GM19099 (cell line): Measurements from ENCODE around the gene GBP3.

Experiments
- POLR2A ChIP-seq: IDR thresholded peaks from 3 replicates; pipeline ENCODE4 v1.6.1; 2011; ENCODE audit warnings: low read depth; ENCODE audit not compliant: insufficient read length; ENCODE audit errors: extremely low read depth

The GBP3 gene

DNA sequence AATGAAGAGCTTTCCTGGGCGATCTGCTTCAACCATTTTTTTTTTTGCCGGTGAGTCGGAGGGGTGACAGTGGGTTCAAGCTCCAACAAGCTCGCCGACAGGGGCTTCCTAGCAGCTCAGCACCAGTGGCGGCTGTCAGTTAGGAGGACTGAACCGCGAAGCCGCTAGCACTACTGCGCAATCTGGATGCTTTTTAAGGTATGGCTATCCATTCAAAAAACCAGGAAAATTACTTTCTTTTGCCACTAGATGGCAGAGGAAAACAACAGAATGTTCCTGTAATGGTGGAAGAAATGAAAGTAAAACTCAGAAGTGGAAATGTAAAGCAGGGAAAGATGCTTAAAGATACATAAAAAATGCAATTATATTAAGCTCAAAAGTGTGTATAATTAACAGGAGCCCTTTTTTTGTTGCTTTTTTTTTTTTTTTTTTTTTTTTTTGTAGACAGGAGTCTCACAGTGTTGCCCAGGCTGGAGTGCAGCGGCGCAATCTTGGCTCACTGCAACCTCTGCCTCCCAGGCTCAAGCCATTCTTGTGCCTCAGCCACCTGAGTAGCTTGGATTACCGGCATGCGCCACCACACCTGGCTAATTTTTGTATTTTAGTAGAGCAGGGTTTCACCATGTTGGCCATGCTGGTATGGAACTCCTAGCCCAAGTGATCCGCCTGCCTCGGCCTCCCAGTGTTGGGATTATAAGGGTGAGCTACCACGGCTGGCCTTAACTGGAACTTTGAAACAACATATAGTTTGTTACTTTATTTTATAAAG is 38.7 kb downstream of the GBP3 start:
- TF ChIP-seq POLR2A, result no peak

DNA sequence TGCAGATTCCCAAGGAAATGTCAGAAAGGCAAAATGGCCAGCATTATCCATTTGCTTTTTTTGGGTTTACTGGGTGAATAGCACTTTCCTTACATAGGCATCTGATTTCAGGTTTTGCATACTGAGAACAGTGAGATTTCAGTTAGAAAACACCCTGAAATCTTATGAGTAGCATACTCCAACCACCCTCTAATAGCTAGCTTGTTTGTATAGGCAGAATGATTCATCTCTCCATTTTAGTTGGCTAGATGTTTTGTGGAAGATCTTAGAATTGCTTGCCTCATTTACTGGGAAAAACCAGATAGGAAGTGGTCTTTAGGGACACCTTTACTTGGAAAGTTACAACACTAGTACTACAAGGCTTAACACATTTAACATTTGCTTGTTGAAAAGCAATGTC is 40.6 kb downstream of the GBP3 start:
- no peak for TF ChIP-seq POLR2A

DNA sequence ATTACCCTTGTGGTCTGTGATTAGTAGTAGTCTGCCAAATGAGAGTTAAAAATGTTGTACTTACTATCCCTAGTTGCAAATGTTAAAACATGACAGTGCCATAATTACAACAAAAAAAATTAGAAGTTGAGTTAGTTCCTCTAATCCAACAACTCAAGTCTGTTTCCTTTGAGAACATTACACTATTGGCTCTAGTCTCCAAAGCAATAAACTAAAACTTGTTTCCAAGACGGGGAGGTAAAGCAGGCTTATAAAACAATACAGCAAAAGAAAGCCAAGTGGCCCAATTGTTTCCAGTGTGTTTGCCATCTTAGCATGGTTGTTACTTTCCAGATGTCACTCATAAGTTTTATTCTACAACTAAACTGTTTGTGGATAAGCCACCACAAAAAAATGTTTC is 41.8 kb downstream of the GBP3 start:
- no peak for TF ChIP-seq POLR2A

DNA sequence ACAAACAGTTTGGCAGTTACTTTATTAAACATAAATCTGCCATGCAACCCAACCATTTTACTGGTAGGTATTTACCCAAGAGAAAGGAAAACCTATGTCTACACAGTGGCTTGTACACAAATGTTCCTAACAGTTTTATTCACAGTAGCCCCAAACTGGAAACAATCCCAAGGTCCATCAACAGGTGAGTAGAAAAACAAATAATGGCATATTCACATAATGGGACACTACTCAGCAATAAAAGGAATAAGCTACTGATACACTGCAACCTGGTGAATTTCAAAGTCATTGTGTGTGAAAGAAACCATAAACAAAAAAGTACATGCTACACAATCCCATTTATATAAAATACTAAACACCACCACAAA is 42.9 kb downstream of the GBP3 start:
- no peak for TF ChIP-seq POLR2A

DNA sequence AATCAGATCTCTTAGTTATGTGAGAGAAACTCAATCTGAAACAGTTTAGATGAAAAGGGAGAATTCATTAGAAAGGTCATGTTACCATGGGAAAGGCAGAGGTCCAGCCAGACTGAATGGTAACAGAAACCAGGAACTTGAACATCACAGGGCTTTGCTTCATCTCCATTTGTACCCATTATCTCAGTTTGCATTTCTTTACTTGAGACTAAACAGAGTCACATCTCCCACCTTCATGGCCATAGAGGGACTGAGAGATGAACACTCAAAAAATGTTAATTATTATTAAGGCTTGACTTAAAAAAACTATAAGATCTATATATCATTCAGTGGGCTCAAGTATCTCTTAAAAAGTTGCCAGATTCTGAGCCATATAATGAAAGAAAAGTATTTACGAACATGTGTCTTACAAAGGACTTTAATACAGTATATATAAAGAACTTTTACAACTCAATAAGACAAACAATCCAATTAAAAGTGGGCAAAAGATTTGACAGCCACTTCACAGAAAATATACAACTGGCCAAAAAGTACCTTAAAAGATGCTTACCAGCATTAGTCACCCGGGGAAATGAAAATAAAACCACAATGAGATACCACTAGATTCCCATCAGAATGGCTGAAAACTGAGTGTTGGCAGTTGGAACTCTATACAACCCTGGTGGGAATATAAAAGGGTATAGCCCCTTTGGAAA is 43.5 kb downstream of the GBP3 start:
- no peak for TF ChIP-seq POLR2A

DNA sequence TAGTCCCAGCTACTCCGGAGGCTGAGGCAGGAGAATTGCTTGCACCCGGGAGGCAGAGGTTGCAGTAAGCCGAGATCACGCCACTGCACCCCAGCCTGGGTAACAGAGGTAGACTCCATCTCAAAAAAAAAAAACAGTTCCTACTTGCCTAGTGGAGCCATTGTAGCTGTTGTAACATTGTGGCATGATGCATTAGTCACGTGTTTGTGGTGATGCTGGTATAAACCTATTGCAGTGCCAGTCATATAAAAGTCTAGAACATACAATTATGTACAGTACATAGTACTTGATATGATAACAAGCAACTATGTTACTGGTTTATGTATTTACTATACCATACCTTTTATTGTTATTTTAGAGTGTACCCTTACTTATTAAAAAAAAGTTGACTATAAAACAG is 46.4 kb downstream of the GBP3 start:
- TF ChIP-seq POLR2A, result no peak

DNA sequence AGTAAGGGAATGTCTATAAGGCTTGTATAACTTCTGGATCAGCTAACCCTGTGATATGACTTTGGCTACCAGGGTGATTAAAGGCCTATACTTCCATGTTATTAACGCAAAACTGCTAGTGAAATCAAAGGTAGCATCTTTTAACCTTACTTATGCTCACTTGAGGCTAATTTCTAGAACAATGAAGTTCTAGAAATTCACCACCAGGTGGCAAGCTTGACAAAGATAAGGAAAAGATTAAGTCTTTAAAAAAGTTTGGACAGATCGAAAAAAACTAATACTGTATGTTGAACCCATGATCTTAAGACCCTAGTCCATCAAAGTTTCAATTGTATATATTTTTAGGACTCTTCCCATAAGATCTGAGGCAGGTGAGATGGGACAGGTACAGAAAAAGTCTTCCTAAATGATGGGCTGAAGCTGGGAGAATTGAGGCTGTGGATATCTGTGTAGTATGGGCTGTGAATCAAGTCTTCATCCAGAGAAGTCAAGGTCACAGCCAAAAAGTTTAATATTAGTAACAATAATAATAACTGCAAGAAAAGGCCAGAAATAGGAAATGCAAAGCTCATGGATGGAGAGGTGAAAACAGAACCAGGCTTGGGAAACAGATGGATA is 49.0 kb downstream of the GBP3 start:
- TF ChIP-seq POLR2A, result no peak

DNA sequence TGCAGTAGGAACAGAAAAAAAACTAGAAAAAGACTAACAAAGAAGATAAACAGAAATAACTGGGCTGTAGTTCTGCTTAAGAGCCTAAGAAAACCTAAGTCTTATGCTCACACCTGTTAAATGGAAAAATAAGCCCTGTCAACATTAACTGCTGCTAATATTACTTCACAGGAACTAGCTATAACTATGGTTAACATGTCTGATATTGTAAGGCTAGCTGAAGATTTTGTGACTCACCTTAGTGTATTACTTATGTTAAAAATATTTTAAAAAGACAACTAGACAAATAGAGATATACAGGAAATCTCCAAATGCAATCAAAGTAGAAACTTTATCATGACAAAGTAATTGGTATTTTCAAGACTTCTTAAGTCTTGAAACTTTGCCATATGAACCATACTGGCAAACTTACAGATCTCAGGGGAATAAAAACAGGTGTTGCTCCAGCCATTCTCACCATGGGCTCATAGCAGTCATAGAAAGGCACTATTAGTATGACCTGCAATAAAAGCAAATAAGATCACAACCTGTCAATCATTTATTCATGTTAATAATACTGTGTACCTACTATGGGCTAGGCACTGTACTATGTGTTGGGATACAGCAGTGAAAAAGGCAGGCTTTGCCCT is 60.9 kb downstream of the GBP3 start:
- no peak for TF ChIP-seq POLR2A

DNA sequence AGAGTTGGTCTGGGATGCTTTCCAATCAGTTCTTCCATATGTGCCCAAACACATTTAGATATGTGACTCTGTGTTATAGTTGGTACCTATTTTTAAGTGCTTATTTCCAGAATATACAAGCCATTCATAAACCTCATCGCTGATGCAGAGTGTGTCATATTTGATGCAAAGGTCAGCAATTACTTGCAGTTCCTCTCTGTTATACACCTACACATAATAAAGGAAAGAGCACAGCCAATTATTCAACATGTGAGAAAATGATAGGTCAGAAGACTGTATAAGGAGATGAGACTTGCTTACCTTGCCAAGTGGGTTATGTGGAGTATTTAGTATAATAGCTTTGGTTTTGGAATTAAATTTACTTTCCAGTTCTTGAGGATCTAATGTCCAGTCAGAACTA is 61.6 kb downstream of the GBP3 start:
- no peak for TF ChIP-seq POLR2A
